OCI-LY1 (cell line): Measurements from ENCODE around the gene NFIA.

Experiments used
- EZH2 ChIP-seq: fragments of 200-600 bp; sonication (generic), shearing (Covaris generic); IDR thresholded peaks from 2 replicates; pipeline ENCODE4 v1.8.0; 2017; ENCODE audit warnings: borderline replicate concordance, mixed run types, mild to moderate bottlenecking, antibody characterized with exemption, low read length, moderate library complexity, mixed read lengths
- TF ChIP-seq, protein P1 (sequence below): fragments of 200-600 bp; sonication (generic), shearing (Covaris generic); IDR thresholded peaks from 2 replicates; pipeline ENCODE4 v1.5.1; 2017; ENCODE audit warnings: mild to moderate bottlenecking, antibody characterized with exemption, low read length, moderate library complexity, mixed read lengths

GRCh38 chr1:61301824-61302657, 219.7 kb downstream of the NFIA start:
- TF ChIP-seq, protein P1, sequence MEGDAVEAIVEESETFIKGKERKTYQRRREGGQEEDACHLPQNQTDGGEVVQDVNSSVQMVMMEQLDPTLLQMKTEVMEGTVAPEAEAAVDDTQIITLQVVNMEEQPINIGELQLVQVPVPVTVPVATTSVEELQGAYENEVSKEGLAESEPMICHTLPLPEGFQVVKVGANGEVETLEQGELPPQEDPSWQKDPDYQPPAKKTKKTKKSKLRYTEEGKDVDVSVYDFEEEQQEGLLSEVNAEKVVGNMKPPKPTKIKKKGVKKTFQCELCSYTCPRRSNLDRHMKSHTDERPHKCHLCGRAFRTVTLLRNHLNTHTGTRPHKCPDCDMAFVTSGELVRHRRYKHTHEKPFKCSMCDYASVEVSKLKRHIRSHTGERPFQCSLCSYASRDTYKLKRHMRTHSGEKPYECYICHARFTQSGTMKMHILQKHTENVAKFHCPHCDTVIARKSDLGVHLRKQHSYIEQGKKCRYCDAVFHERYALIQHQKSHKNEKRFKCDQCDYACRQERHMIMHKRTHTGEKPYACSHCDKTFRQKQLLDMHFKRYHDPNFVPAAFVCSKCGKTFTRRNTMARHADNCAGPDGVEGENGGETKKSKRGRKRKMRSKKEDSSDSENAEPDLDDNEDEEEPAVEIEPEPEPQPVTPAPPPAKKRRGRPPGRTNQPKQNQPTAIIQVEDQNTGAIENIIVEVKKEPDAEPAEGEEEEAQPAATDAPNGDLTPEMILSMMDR: no peak
- TF ChIP-seq EZH2: no peak
